ENCODE measurements around the gene EPB41.

The EPB41 gene

GRCh38 chr1:28891256-28891655 lies 23.1 kb upstream of the EPB41 start:
- no peak for DNase-seq

GRCh38 chr1:28893403-28894102 lies 20.8 kb upstream of the EPB41 start:
- no peak for DNase-seq

- no peak for DNase-seq
Measured at GRCh38 chr1:28894785-28895184, 19.6 kb upstream of the EPB41 start.

GRCh38 chr1:28895896-28896608 lies 18.3 kb upstream of the EPB41 start:
- DNase-seq, result no peak

DNA sequence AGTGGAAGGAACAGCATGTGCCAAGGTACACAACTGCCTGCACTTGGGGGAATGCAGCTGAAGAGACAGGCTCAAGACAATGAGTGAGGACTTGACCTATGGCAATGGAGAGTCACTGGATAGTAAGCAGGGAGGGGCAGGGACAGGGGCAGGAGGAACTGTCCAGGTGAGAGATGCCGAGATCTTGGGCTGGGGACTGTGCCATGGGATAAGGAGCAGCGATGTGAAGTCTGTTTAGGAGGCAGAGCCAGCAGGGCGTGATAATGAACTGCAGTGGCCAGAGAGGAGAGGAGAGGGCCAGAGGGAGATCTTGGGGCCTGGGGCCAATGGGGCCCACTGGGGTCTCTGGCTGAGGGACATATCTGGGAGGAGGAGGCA lies 17.8 kb upstream of the EPB41 start:
- no peak for DNase-seq

DNA sequence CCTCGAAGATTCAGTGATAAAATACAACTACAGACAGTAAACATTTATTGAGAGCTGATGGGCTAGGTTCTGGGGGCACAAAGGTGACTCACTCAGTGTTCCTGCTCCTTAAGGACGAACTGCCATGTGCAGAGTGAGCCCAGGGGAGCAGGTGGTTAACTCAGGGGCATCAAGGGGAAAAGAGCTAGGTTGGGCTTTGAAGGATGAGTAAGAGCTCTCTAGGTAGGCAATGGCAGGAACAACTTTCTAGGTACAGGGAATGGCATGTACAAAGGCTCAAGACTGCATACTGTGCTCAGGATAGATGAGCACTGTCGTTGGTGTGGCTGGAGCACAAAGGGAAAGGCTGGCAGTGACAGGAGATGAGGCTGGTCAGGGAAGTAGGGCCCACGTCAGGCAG lies 16.6 kb upstream of the EPB41 start:
- no peak for DNase-seq

DNA sequence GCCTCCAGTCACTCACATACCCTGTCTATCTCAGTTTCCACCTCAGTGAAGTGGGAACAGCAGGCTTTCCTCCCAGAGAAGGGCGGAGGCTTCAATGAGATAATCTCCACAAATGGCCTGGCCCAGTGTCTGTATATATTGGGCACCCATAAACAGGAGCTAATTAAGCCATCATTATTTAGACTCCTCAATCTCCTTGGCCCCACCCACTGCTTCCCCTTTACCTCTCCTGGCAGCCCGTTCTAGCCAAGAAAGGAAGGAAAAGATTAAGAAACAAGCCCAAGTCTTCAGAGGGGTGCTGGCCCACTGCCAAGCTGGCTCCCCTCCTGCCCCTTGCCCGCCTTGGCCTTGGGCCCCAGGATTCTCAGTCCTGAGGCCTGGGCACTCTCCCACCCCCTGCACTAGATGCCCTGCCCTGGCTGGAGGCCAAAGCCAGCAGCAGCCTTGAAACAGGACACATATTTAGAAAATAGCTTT lies 15.9 kb upstream of the EPB41 start:
- DNase-seq, result no peak

DNA sequence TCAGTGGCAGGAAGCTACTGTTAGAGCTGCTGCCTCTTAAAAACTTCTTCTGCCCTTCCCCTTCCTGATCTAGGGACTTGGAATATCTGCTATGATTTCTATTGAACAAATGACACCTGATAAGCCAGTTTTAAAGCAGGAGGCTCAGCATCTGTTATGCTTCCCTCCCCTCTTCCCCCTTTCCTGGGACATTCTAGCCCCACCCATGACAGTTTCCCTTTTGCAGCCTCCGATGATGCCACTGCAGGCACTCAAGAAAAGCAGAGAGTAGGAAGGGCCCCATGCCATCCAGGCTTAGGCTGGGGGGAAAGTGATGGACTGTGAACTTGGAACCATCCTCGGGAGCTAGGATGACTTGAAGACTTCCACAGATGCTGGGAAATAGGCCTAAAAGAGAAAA lies 15.1 kb upstream of the EPB41 start:
- no peak for DNase-seq

GRCh38 chr1:28900562-28900961 lies 13.8 kb upstream of the EPB41 start:
- no peak for DNase-seq

DNA sequence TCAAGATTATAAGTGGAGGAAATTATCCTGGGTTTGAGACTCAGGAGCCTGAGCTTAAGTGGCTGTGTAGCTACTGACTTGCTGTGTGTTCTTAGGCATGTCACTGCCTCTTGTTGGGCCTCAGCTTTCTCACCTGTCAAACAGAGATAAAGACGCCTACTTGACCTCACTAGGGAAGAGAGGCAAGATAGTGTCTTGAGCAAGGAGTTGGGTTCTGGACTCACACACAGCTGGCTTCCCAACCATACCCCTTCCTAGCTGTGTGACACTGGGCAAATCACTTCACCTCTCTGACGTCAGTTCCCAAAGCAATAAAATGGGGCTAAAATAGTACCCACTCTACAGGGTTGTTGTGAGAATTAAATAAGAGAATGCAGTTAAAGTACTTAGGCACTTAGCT lies 11.6 kb upstream of the EPB41 start:
- no peak for DNase-seq

DNA sequence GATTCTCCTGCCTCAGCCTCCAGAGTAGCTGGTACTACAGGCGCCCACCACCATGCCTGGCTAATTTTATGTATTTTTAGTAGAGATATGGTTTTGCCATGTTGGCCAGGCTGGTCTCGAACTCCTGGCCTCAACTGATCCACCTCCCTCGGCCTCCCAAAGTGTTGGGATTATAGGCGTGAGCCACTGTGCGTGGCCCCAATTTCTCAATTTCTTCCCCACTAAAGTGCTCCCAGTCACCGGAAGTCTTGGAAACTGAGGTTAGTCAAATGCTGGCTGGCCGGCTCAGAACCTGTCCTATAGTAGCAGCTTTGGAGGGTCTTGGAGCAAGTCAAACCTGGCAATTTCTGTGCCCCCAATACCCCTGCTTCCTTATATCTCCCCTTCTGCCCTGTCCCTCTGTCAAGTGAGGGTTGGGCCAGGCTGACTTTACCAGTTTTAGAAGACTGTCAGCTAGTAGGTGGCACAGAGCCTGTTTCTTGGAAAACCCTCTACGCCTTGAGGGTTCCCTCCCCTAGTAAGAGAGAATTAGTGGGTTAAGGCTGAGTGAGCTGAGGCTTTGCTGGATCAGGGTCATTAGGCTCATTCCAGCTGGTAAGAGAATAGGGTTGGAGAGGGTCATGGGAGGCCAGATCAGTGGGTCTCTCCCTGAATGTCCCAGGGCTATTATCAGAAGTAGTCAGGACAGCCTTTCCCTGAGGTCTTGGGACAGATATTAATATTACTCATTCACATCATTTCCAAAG lies 8.3 kb upstream of the EPB41 start:
- no peak for DNase-seq

DNA sequence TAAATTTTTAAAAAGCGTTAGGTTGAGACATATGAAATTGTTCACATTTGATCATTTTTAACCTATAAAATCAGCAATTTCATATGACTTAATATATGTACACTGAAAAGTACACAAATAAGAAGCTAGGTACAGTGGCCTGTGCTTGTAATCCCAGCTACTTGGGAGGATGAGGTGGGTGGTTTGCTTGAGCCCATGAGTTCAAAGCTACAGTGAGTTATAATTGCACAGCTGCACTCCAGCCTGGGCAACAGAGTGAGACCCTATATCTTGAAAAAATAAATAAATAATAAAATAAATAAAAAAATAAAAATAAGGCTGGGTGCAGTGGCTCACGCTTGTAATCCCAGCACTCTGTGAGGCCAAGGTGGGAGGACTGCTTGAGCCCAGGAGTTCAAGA lies 5.2 kb upstream of the EPB41 start:
- DNase-seq, result no peak

DNA sequence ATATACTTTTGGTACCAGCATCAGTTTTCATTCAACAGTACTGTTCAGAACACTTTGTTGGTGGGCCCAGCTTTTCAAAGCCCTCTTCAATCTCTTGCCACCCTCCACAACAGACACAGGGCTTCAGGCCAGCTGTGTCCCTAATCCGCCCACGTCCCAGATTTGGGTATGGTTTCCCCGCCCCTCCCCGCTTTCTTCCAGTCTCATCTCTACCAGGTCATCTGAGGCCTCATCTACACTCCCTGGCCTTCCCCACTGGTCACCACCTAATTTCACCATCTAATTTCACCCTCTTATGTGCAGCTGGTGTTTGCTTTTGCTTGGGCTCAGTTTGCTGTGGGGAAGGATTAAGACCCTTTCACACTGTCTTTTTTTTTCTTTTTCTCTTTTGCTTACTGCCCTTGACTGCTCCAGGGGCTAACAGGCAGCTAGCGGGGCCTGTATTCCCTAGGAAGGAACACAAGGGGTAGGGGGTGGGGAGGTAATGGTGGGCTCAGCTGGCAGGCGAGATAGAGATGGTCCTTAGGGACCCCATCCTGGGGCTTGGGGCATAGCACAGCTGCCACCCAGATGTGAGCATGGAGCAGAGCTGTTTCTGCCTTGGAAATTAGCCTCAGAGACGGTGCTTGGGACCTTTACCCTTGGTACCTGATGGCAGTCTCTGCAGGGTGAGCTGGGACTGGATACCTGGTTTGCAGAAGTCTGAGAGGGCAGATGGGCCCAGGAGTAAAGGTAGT lies 3.8 kb upstream of the EPB41 start:
- DNase-seq, result no peak

DNA sequence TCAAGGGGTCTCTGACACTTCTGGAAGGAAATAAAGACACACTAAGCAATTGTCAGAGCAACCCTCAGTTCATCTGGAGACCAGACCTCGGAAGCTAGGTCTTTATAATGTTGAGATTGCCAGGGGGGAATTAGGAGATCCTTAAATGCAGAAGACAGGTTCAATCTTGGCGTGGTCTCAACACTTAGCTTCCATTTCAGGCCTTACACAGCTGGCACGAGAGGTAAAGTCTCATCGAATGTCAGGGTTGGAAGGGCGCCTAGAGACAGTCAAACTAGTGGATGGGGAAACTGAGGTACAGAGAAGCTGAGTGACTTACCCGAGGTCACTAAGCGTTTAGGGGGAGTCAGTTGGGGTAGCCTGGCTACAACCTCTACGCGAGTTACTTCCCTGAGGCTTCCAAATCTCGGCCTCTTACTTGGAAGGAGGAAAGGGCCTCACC lies 562 bp upstream of the EPB41 start:
- no peak for DNase-seq

DNA sequence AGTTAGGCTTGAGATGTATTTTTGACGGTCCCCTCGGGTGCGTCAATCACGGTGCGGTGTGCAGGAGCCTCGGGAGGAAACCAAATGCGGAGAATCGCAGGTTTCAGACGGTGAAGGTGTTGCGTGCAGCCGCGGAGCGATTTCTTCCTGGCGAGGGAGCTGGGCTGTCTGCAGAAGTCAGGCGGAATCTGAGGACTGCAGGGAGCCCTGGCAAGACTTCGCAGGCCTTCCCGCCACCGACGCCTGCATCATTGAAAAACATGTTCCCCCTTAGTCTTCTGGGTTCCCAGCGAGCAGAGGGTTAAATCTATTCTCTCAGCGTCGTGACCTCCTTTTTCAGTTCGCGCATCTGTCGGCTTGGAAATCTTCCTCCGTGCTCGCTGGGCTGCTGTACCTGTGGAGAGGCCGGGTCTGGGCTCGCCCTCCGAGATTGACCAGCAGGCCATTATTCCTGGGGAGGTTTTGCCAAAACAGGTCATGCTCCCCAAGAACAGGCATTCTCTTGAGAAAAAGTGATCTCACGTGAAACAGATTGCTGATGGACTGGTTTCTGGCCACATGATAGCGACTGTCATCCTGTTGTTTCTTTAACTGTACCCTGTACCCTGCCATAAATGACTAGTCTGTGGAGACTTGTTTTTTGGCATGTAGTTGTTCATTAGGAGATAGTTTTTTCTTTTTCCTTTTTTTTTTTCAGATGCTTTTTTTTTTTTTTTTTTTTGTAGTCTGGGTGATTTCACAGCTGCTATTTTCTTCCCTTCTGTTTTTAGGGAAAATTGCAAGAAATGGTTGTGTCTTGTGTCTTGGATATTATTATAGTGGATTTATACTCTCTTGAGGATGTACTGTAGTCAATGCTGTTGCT lies 894 bp downstream of the EPB41 start:
- DNase-seq, result no peak

DNA sequence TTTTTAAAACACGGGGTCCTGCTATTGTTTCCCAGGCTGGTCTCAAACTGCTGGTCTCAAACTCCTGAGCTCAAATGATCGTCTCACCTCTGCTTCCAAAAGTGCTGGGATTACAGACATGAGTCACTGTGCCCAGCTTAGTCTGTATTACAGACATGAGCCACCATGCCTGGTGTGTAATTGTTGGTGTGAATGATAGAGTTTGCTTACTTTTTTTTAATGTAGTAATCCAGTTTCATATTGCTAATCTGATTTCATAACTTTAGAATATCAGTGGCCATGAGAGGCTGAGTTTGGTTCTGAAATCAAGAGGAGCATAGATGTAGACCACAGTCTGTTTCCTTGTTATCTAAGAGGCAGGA lies 3.4 kb downstream of the EPB41 start:
- no peak for DNase-seq

- no peak for DNase-seq
Measured at GRCh38 chr1:28921286-28921869, 7.0 kb downstream of the EPB41 start.

DNA sequence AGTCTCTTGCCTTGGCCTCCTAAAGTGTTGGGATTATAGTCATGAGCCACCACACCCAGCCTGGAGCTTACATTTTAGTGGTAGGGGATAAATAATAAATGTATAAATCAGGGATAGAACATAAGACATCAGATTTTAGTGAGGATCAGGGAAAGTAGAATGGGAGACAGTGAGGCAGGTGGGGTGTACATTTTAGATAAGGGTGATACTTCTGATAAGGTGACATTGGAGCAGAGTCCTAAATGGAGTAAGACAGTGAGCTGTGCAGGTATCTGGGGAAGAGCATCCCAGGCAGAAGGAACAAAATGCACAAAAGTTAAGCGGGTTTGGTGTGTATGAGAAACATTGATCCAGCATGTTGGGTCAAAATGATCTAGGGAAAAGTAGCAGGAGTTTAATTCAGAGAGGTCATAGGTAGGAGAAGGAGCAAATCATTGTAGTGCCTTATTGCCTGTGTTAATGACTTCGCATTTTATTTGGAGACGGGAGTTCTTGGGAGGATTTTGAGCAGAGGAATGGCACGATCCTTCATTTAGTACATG lies 11.1 kb downstream of the EPB41 start:
- DNase-seq, result no peak

DNA sequence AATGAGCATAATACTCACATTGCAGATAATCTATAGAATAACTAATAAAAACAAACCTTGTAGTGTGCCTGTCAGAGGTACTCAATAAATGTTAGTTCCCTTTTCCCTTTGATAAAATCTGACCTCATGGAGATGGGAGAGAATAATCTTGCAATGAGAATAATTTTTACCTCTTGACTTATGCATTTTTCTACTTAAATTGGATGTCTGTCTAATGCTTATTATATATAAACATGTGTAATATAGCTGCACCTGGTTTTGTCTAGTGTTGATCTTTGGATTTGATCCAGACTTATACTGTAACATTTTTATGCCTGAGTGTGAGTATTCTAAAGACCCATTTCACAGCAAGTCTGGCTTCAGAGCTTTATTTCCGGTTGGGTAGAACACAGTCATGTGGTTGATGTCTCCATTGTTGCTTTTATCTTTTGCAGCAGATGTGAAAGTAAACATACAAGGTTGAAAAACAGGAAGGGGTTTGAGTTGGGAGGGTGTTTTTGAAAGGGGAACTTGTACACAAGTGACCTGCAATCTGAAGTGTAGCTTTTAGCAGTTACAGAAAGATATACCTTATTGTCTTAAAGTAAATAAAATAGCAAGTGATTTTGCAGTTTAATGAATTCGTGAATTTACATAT lies 12.4 kb downstream of the EPB41 start:
- DNase-seq, result no peak

DNA sequence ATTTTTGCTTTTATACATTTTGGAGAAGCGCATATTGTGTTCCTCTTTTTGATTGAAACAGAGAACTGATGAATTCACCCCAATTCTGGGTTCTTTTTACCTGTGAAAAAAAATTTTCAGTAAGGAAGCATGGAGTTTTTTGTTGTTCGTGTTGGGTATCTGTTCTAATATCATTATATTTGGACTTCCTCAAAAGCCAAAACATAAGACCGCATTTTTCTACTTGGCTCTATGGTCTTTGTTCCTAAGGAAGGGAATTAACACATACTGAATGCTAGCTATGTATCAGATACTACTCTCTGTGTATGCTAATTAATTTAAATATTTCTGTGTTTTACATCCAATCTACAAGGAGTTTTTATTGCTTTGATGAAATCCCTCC lies 12.9 kb downstream of the EPB41 start:
- DNase-seq, result no peak

GRCh38 chr1:28927648-28928313 lies 13.4 kb downstream of the EPB41 start:
- DNase-seq, result no peak
